GM12878 (cell line): ENCODE measurements around the gene SCRN3. TPM values are rescaled to one million over a fixed set of nuclear protein-coding genes. Genes with fewer than 3 reads are reported as not detected.

Source experiments
- ATAC-seq: fragments of 200-7000 bp; cut with Tn5 transposase; 3 replicates; pipeline ENCODE4 v1.9.1; 2020; ENCODE audit warnings: mild to moderate bottlenecking, moderate library complexity
- BruUV-seq: library from RNA; stranded (reverse); fragments of 400-500 nt; replicated peaks from 2 replicates; lab custom pipeline; 2021; lab: Mats Ljungman, UMichigan
- CTCF ChIA-PET: fragments of 300-600 bp; sonication (Branson Sonifier 250); formaldehyde crosslinking; extraction: SDS; loops from one replicate; lab custom pipeline; 2021; ENCODE audit warnings: inconsistent platforms; lab: Yijun Ruan, JAX
- POLR2A ChIA-PET: fragments of 350-600 bp; formaldehyde crosslinking; extraction: SDS; loops from one replicate; lab custom pipeline; 2021; ENCODE audit warnings: inconsistent platforms; lab: Charles Lee
- RAD21 ChIA-PET: fragments of 300-600 bp; sonication (Branson Sonifier 250); formaldehyde crosslinking; loops from one replicate; lab custom pipeline; 2023; ENCODE audit warnings: antibody characterized with exemption; ENCODE audit not compliant: unreplicated experiment; lab: Charles Lee
- SMC1A ChIA-PET: fragments of 300-600 bp; sonication (Branson Sonifier 250); formaldehyde crosslinking; loops from one replicate; lab custom pipeline; 2023; ENCODE audit not compliant: unreplicated experiment, uncharacterized antibody; lab: Charles Lee
- DNase-seq: peaks from one replicate; pipeline ENCODE4 v3.0.0-alpha.2; 2011; ENCODE audit warnings: low read depth, low spot score
- FAIRE-seq: peaks from 3 replicates; lab custom pipeline; 2011; peaks lifted over from hg19 to GRCh38; lab: Jason Lieb, UNC
- H2AFZ ChIP-seq: 2 replicates; pipeline ENCODE4 v1.6.0; 2011; ENCODE audit warnings: low read depth, low read length, control low read depth; ENCODE audit not compliant: control insufficient read depth
- H3K27ac ChIP-seq: 2 replicates; pipeline ENCODE4 v1.5.1; 2011; ENCODE audit warnings: control low read depth; ENCODE audit not compliant: control insufficient read depth, insufficient read depth
- H3K27me3 ChIP-seq, 2 experiments: replicated peaks in 1 of 2; 2 replicates each; pipeline versions ENCODE4 v1.6.0 to v1.6.1; 2011; ENCODE audit warnings: low read length in 1 of 2; ENCODE audit not compliant: control insufficient read depth in 2 of 2, insufficient read depth in 2 of 2
- H3K36me3 ChIP-seq, 2 experiments: 2 replicates each; pipeline ENCODE4 v1.5.1; 2011; ENCODE audit warnings: low read length in 1 of 2; ENCODE audit not compliant: control insufficient read depth in 2 of 2, insufficient read depth in 2 of 2
- H3K4me1 ChIP-seq: 2 replicates; pipeline ENCODE4 v1.6.1; 2011; ENCODE audit warnings: mild to moderate bottlenecking, low read length, moderate library complexity, mixed read lengths; ENCODE audit not compliant: control insufficient read depth, insufficient read depth
- H3K4me2 ChIP-seq: 2 replicates; pipeline ENCODE4 v1.6.0; 2011; ENCODE audit warnings: control low read depth; ENCODE audit not compliant: control insufficient read depth, insufficient read depth
- H3K4me3 ChIP-seq: fragments of 200-600 bp; sonication (generic); 2 replicates; pipeline ENCODE4 v1.5.1; 2016
- H3K79me2 ChIP-seq: 2 replicates; pipeline ENCODE4 v1.6.0; 2011; ENCODE audit warnings: low read length; ENCODE audit not compliant: control insufficient read depth, insufficient read depth
- H3K9ac ChIP-seq: 2 replicates; pipeline ENCODE4 v1.8.0; 2011; ENCODE audit warnings: low read length, control low read depth, mixed read lengths; ENCODE audit not compliant: control insufficient read depth, insufficient read depth
- H3K9me3 ChIP-seq: replicated peaks from 3 replicates; pipeline ENCODE4 v1.5.1; 2011; ENCODE audit warnings: mild to moderate bottlenecking, low read length; ENCODE audit not compliant: control insufficient read depth, insufficient read depth
- H4K20me1 ChIP-seq: 2 replicates; pipeline ENCODE4 v1.6.0; 2011; ENCODE audit not compliant: control insufficient read depth, insufficient read depth
- CEBPZ ChIP-seq: fragments of 150-350 bp; IDR thresholded peaks from 2 replicates; pipeline ENCODE4 v1.6.1; 2016; ENCODE audit warnings: low read depth, low read length
- CTCF ChIP-seq, 3 experiments: IDR thresholded peaks in 2 of 3; conservative IDR thresholded peaks in 1 of 3; 2 replicates each; pipeline ENCODE4 v1.5.1; 2011; ENCODE audit warnings: low read depth in 3 of 3, low read length in 3 of 3, mild to moderate bottlenecking in 3 of 3, control low read depth in 2 of 3, moderate library complexity in 2 of 3, inconsistent platforms in 1 of 3, mixed read lengths in 1 of 3; ENCODE audit not compliant: control insufficient read depth in 2 of 3, insufficient read depth in 1 of 3; ENCODE audit errors: extremely low read depth in 1 of 3
- E2F8 ChIP-seq: fragments of 450-650 bp; IDR thresholded peaks from 2 replicates; pipeline ENCODE4 v1.6.1; 2018; ENCODE audit warnings: mild to moderate bottlenecking, low read depth, moderate library complexity; ENCODE audit not compliant: partially characterized antibody
- GATAD2B ChIP-seq: fragments of 450-650 bp; conservative IDR thresholded peaks from 2 replicates; pipeline ENCODE4 v1.6.1; 2017; ENCODE audit warnings: low read depth, mild to moderate bottlenecking, moderate library complexity
- NFXL1 ChIP-seq: fragments of 450-650 bp; IDR thresholded peaks from 2 replicates; pipeline ENCODE4 v1.6.1; 2017; ENCODE audit warnings: antibody characterized with exemption, mild to moderate bottlenecking, borderline replicate concordance
- NR2F1 ChIP-seq: fragments of 450-650 bp; conservative IDR thresholded peaks from 2 replicates; pipeline ENCODE4 v1.6.1; 2017; ENCODE audit warnings: mild to moderate bottlenecking
- SREBF1 ChIP-seq: IDR thresholded peaks from 2 replicates; pipeline ENCODE4 v1.6.1; 2012; ENCODE audit warnings: mild to moderate bottlenecking, low read length
- TARDBP ChIP-seq: IDR thresholded peaks from 2 replicates; pipeline ENCODE4 v1.6.1; 2016; ENCODE audit warnings: borderline replicate concordance
- TBL1XR1 ChIP-seq: IDR thresholded peaks from 2 replicates; pipeline ENCODE4 v1.6.1; 2012; ENCODE audit warnings: low read depth, low read length, improper control_type of control experiment
- WRNIP1 ChIP-seq: IDR thresholded peaks from 2 replicates; pipeline ENCODE4 v1.6.1; 2011; ENCODE audit warnings: low read depth, low read length, improper control_type of control experiment, borderline replicate concordance
- YBX1 ChIP-seq: fragments of 450-650 bp; IDR thresholded peaks from 2 replicates; pipeline ENCODE4 v1.6.1; 2016; ENCODE audit warnings: antibody characterized with exemption
- ZNF24 ChIP-seq: fragments of 450-650 bp; IDR thresholded peaks from 2 replicates; pipeline ENCODE4 v1.6.1; 2017; ENCODE audit warnings: antibody characterized with exemption, mild to moderate bottlenecking
- WGBS: methylation state at CpG from one replicate; pipeline ENCODE4 v1.1.6; 2016; ENCODE audit warnings: low lambda C conversion rate; ENCODE audit not compliant: insufficient replicate concordance, insufficient coverage; ENCODE audit errors: missing lambda C conversion rate; 5-methylcytosine and 5-hydroxymethylcytosine counted together
- in situ Hi-C: fragments of 300-500 bp; cut with MboI; formaldehyde crosslinking; loops from 9 replicates; pipeline ENCODE4 v1.14.3; 2018; ENCODE audit warnings: mixed read lengths
- intact Hi-C: fragments of 100-400 bp; cut with micrococcal nuclease; formaldehyde crosslinking; loops from one replicate; pipeline ENCODE4 v1.14.2; 2022; ENCODE audit not compliant: unreplicated experiment
- polyA plus RNA-seq, 11 experiments: library from polyadenylated mRNA; depleted of rRNA in 4 of 11; unstranded in 6 of 11; stranded (reverse) in 5 of 11; fragments of >200 nt; fragmentation: Nextera tagmentation in 4 of 11; fragmentation: Illumina TruSeq in 1 of 11; extraction: Ambion mirVana in 4 of 11; extraction: Trizol in 1 of 11; gene quantifications; 1 replicate in 1 of 11; 2 replicates in 10 of 11; pipeline versions ENCODE4 v1.2.1 to v1.2.3, GENCODE V29; 2011 to 2016; ENCODE audit warnings: inconsistent platforms in 2 of 11, missing spikeins in 2 of 11, low read depth in 1 of 11
- total RNA-seq, 4 experiments: library from RNA; depleted of rRNA in 3 of 4; stranded (reverse); fragments of >200 nt in 3 of 4; fragmentation: Illumina TruSeq in 1 of 4; extraction: Trizol in 1 of 4; gene quantifications; 2 replicates each; pipeline versions ENCODE4 v1.2.1 to v1.2.3, GENCODE V29; 2013 to 2021
- TF ChIP-seq, protein P1 (sequence below): fragments of 450-650 bp; IDR thresholded peaks from 2 replicates; pipeline ENCODE4 v1.6.1; 2016; ENCODE audit warnings: mild to moderate bottlenecking
- TF ChIP-seq, protein P2 (sequence below): IDR thresholded peaks from 2 replicates; pipeline ENCODE4 v1.6.1; 2012; ENCODE audit warnings: low read depth, low read length, improper control_type of control experiment

The SCRN3 gene
- total and polyA plus RNA-seq, 10 of the 15 experiments (the other 5 are each of a cell fraction or from before 2014, with no cell fraction given) = 5.7 to 16.0 (median 13.0) TPM

- Histone ChIP-seq H3K27ac (no peak overlapping the region), H3K4me3 (no peak overlapping the region), H4K20me1 (no peaks in the 10 kb centered on the region), H3K4me2 (no peak overlapping the region), H3K27me3 (no peaks in the 10 kb centered on the region), H3K36me3 (no peaks in the 10 kb centered on the region), H3K9me3 (no peaks in the 10 kb centered on the region), H3K79me2 (peaks cover 26% of the 10 kb centered on the region), H3K4me1 (no peaks in the 10 kb centered on the region), H2AFZ (no peak overlapping the region), H3K9ac (no peak overlapping the region)
- ChIA-PET RAD21 (interaction anchor here (0.8 kb wide), 1 partner anchor 19 kb away, joined by 4 read pairs; no protein-coding TSS in a partner anchor), POLR2A (no interaction called here), CTCF (interaction anchor here (1.0 kb wide), 1 partner anchor 56 kb away, joined by 3 read pairs; no protein-coding TSS in a partner anchor), SMC1A (interaction anchor here (0.8 to 1.2 kb wide), 4 partner anchors 14 to 149 kb away, joined by 3 to 4 read pairs (median 4); no protein-coding TSS in a partner anchor)
- ATAC-seq = no peak
- in situ Hi-C loops = no loop called here
- TF ChIP-seq CTCF (IDR thresholded peaks at IDR 0.05 in 2 of 3, conservative IDR thresholded peaks at IDR 0.05 in 1 of 3; ENCODE audit: control insufficient read depth in 2 of 3, extremely low read depth in 1 of 3, insufficient read depth in 1 of 3, low read depth in 3 of 3, low read length in 3 of 3) = no peak
- no peak for TF ChIP-seq CEBPZ
- TF ChIP-seq SREBF1 = no peak
- TF ChIP-seq YBX1 = no peak
- no peak for TF ChIP-seq NR2F1
- no peak for TF ChIP-seq NFXL1
- TF ChIP-seq ZNF24 = no peak
- no peak for TF ChIP-seq WRNIP1
- TF ChIP-seq, protein P1, sequence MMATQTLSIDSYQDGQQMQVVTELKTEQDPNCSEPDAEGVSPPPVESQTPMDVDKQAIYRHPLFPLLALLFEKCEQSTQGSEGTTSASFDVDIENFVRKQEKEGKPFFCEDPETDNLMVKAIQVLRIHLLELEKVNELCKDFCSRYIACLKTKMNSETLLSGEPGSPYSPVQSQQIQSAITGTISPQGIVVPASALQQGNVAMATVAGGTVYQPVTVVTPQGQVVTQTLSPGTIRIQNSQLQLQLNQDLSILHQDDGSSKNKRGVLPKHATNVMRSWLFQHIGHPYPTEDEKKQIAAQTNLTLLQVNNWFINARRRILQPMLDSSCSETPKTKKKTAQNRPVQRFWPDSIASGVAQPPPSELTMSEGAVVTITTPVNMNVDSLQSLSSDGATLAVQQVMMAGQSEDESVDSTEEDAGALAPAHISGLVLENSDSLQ = no peak
- no peak for TF ChIP-seq GATAD2B
- TF ChIP-seq, protein P2, sequence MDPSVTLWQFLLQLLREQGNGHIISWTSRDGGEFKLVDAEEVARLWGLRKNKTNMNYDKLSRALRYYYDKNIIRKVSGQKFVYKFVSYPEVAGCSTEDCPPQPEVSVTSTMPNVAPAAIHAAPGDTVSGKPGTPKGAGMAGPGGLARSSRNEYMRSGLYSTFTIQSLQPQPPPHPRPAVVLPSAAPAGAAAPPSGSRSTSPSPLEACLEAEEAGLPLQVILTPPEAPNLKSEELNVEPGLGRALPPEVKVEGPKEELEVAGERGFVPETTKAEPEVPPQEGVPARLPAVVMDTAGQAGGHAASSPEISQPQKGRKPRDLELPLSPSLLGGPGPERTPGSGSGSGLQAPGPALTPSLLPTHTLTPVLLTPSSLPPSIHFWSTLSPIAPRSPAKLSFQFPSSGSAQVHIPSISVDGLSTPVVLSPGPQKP = no peak
- TF ChIP-seq TBL1XR1 = no peak
- TF ChIP-seq TARDBP = no peak
- TF ChIP-seq E2F8 = no peak
- no peak for FAIRE-seq
- no peak for DNase-seq
- no TSS peak for BruUV-seq
- 78% methylated on average over 3 of the region's 3 CpGs for WGBS
- intact Hi-C loops = no loop called here
Measured at GRCh38 chr2:174397773-174398172, 2.2 kb downstream of the SCRN3 start.
